Measurements from ENCODE around the gene KCNIP3. TPM values are rescaled to one million over a fixed set of nuclear protein-coding genes. Genes with fewer than 3 reads are reported as not detected.

Gene KCNIP3
- total RNA-seq, 1 experiment from 2014 or later = 4.5 TPM

GRCh38 chr2:95298486-95299111 lies 1.5 kb downstream of the KCNIP3 start:
- Histone ChIP-seq H3K9me3 (ENCODE audit: insufficient read depth, low read depth) (no peaks in the 10 kb centered on the region), H4K20me1 (ENCODE audit: insufficient read depth) (no peaks in the 10 kb centered on the region), H3K4me2 (no peak overlapping the region), H3K4me3 (no peak overlapping the region), H3K9me2 (ENCODE audit: insufficient read depth) (no peaks in the 10 kb centered on the region), H3K36me3 (ENCODE audit: low read depth) (no peaks in the 10 kb centered on the region), H2AFZ (no peak overlapping the region), H3K27ac (no peak overlapping the region), H3K27me3 (ENCODE audit: insufficient read depth, low read depth) (peaks cover 3% of the 10 kb centered on the region; the same call in 1 of the 2 replicates), H3F3A (ENCODE audit: insufficient read depth, low read depth) (peaks cover 19% of the 10 kb centered on the region; the same call in 1 of the 2 replicates), H3K79me2 (ENCODE audit: low read depth) (no peaks in the 10 kb centered on the region), H3K4me1 (replicated peaks; ENCODE audit: insufficient read depth) (peaks cover 19% of the 10 kb centered on the region)
- intact Hi-C loops (cut with micrococcal nuclease; ENCODE audit: unreplicated experiment) = no loop called here
- TF ChIP-seq CTCF (conservative IDR thresholded peaks at IDR 0.05) = no peak
- TF ChIP-seq EZH2 (IDR thresholded peaks at IDR 0.05; ENCODE audit: low read depth) = no peak
- CTCF ChIA-PET = no interaction called here
- no TSS peak for BruUV-seq (replicated peaks)
- POLR2A ChIA-PET (ENCODE audit: unreplicated experiment) = no interaction called here
- no peak for DNase-seq

GRCh38 chr2:95299961-95300360 lies 2.8 kb downstream of the KCNIP3 start:
- ChIA-PET CTCF (interaction anchor here (1.4 kb wide), 1 partner anchor 68 kb away, joined by 5 read pairs; no protein-coding TSS in a partner anchor), POLR2A (ENCODE audit: unreplicated experiment) (no interaction called here)
- Histone ChIP-seq H3K36me3 (ENCODE audit: low read depth) (no peaks in the 10 kb centered on the region), H3K9me3 (ENCODE audit: insufficient read depth, low read depth) (no peaks in the 10 kb centered on the region), H3K4me3 (no peak overlapping the region), H3F3A (ENCODE audit: insufficient read depth, low read depth) (peaks cover 11% of the 10 kb centered on the region; the same call in 1 of the 2 replicates), H3K9me2 (ENCODE audit: insufficient read depth) (no peaks in the 10 kb centered on the region), H3K4me1 (replicated peaks; ENCODE audit: insufficient read depth) (peaks cover 16% of the 10 kb centered on the region), H3K4me2 (peak overlapping the region; percentile 39), H3K27ac (no peak overlapping the region), H3K27me3 (ENCODE audit: insufficient read depth, low read depth) (peaks cover 3% of the 10 kb centered on the region; the same call in 1 of the 2 replicates), H3K79me2 (ENCODE audit: low read depth) (no peaks in the 10 kb centered on the region), H4K20me1 (ENCODE audit: insufficient read depth) (no peaks in the 10 kb centered on the region), H2AFZ (no peak overlapping the region)
- no peak for DNase-seq
- no TSS peak for BruUV-seq (replicated peaks)
- TF ChIP-seq EZH2 (IDR thresholded peaks at IDR 0.05; ENCODE audit: low read depth) (no peak), CTCF (conservative IDR thresholded peaks at IDR 0.05) (no peak)
- intact Hi-C loops (cut with micrococcal nuclease; ENCODE audit: unreplicated experiment) = no loop called here

GRCh38 chr2:95300450-95300849 lies 3.3 kb downstream of the KCNIP3 start:
- no peaks in the 10 kb centered on the region for H3K79me2 ChIP-seq (ENCODE audit: low read depth)
- peak; percentile 73 to 85 for DNase-seq
- peaks cover 3% of the 10 kb centered on the region; the same call in 1 of the 2 replicates for H3K27me3 ChIP-seq (ENCODE audit: insufficient read depth, low read depth)
- H3K4me3 ChIP-seq = no peak overlapping the region
- POLR2A ChIA-PET (ENCODE audit: unreplicated experiment) = interaction anchor here (0.6 to 1.1 kb wide), 2 partner anchors 12 to 178 kb away, joined by 3 to 11 read pairs; no protein-coding TSS in a partner anchor
- intact Hi-C loops (cut with micrococcal nuclease; ENCODE audit: unreplicated experiment) = no loop called here
- no TSS peak for BruUV-seq (replicated peaks)
- CTCF ChIA-PET = interaction anchor here (1.4 kb wide), 1 partner anchor 69 kb away, joined by 5 read pairs; no protein-coding TSS in a partner anchor
- TF ChIP-seq EZH2 (IDR thresholded peaks at IDR 0.05; ENCODE audit: low read depth) (no peak), CTCF (conservative IDR thresholded peaks at IDR 0.05) (no peak)
- H2AFZ ChIP-seq = no peak overlapping the region
- peaks cover 16% of the 10 kb centered on the region for H3K4me1 ChIP-seq (replicated peaks; ENCODE audit: insufficient read depth)
- peaks cover 11% of the 10 kb centered on the region; the same call in 1 of the 2 replicates for H3F3A ChIP-seq (ENCODE audit: insufficient read depth, low read depth)
- no peaks in the 10 kb centered on the region for H4K20me1 ChIP-seq (ENCODE audit: insufficient read depth)
- no peaks in the 10 kb centered on the region for H3K36me3 ChIP-seq (ENCODE audit: low read depth)
- H3K4me2 ChIP-seq = peak overlapping the region; percentile 39
- no peaks in the 10 kb centered on the region for H3K9me2 ChIP-seq (ENCODE audit: insufficient read depth)
- no peaks in the 10 kb centered on the region for H3K9me3 ChIP-seq (ENCODE audit: insufficient read depth, low read depth)
- H3K27ac ChIP-seq = no peak overlapping the region
